Activated B cell treated with CpG ODN at 0.5 μM for 24 hours (primary cell): Measurements from ENCODE around the gene VCL. TPM values are rescaled to one million over a fixed set of nuclear protein-coding genes. Genes with fewer than 3 reads are reported as not detected.

Source experiments
- ATAC-seq: fragments of 200-7000 bp; cut with Tn5 transposase; one replicate; pipeline ENCODE4 v1.10.0; 2021; ENCODE audit warnings: low read depth, mild to moderate bottlenecking, moderate library complexity
- CTCF ChIA-PET: fragments of 350-600 bp; sonication (Branson Sonifier 250); formaldehyde crosslinking; loops from one replicate; lab custom pipeline; 2021; ENCODE audit warnings: antibody characterized with exemption; lab: Charles Lee
- POLR2A ChIA-PET: fragments of 350-600 bp; sonication (Branson Sonifier 250); formaldehyde crosslinking; loops from one replicate; lab custom pipeline; 2021; ENCODE audit warnings: antibody characterized with exemption; lab: Charles Lee
- DNase-seq: peaks from one replicate; pipeline ENCODE4 v3.0.0; 2022
- H3K27ac Mint-ChIP-seq: one replicate; pipeline ENCODE4 v1.8.0; 2020; ENCODE audit warnings: mixed read lengths
- H3K27me3 Mint-ChIP-seq: one replicate; pipeline ENCODE4 v1.8.0; 2021; ENCODE audit warnings: mixed read lengths
- H3K36me3 Mint-ChIP-seq: one replicate; pipeline ENCODE4 v1.8.0; 2021; ENCODE audit warnings: low read depth, mixed read lengths
- H3K4me1 Mint-ChIP-seq: one replicate; pipeline ENCODE4 v1.8.0; 2021; ENCODE audit warnings: mixed read lengths
- H3K4me3 Mint-ChIP-seq: one replicate; pipeline ENCODE4 v1.8.0; 2020; ENCODE audit warnings: mild to moderate bottlenecking, mixed read lengths
- H3K9me3 Mint-ChIP-seq: one replicate; pipeline ENCODE4 v1.8.0; 2020; ENCODE audit warnings: mixed read lengths
- CTCF ChIP-seq: fragments of 200-600 bp; IDR thresholded peaks from one replicate; pipeline ENCODE4 v1.8.0; 2022; ENCODE audit warnings: antibody characterized with exemption, mild to moderate bottlenecking
- intact Hi-C: fragments of 100-400 bp; cut with micrococcal nuclease; formaldehyde crosslinking; loops from one replicate; pipeline ENCODE4 v1.15.1; 2024
- total RNA-seq: library from RNA; stranded (reverse); gene quantifications from 2 replicates; pipeline ENCODE4 v1.2.3, GENCODE V29; 2022

The VCL gene
- total RNA-seq, 1 donor from 2014 or later, result 21.3 TPM

GRCh38 chr10:73979141-73979808 is 18.6 kb upstream of the VCL start:
- H3K4me3 Mint-ChIP-seq, result no peak overlapping the region
- H3K36me3 Mint-ChIP-seq, result no peaks in the 10 kb centered on the region
- H3K4me1 Mint-ChIP-seq, result peaks cover 30% of the 10 kb centered on the region
- intact Hi-C loops, result loop anchor here (1.0 kb wide), 1 partner anchor 21 kb away; no protein-coding TSS in a partner anchor
- POLR2A ChIA-PET, result interaction anchor here (0.6 to 1.3 kb wide), 6 partner anchors 12 to 1286 kb away, joined by 3 to 10 read pairs (median 4); partner anchors contain the start of gene VCL
- DNase-seq (no peak), ATAC-seq (no peak)
- H3K27me3 Mint-ChIP-seq, result no peaks in the 10 kb centered on the region
- no peak for TF ChIP-seq CTCF
- H3K27ac Mint-ChIP-seq, result peak overlapping the region; percentile 18
- CTCF ChIA-PET, result no interaction called here
- H3K9me3 Mint-ChIP-seq, result no peaks in the 10 kb centered on the region

DNA sequence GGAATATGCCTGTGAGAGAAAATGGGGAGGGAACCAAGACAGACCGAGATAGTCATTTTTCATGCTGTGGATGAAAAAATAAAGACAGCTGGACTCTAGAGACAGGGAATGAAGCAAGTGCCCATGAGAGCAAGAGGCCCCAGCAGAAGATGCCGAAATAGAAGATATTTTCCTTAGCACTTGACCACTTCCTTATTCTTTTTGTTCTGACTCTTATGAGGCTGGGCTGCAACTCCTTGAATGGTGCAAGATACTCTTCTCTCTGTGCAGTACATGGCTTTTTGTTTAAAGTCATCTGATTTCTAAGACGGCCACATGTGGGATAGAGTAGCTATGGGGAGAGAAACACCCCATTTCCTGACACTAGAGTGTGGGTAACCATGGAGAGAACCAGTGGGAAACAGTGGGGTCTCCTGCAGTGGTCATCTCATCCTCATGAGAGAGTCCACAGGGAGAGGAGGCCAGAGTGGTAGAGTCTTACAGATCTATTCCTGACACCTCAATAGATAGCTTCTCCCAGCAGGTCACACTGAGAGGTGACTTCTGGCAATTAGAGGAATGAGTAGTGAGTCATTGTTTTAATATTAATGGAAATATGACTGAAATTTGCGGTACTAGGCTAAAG is 18.0 kb upstream of the VCL start:
- POLR2A ChIA-PET, result no interaction called here
- peak; percentile 25 for ATAC-seq
- intact Hi-C loops, result loop anchor here (1.0 kb wide), 1 partner anchor 22 kb away; no protein-coding TSS in a partner anchor

DNA sequence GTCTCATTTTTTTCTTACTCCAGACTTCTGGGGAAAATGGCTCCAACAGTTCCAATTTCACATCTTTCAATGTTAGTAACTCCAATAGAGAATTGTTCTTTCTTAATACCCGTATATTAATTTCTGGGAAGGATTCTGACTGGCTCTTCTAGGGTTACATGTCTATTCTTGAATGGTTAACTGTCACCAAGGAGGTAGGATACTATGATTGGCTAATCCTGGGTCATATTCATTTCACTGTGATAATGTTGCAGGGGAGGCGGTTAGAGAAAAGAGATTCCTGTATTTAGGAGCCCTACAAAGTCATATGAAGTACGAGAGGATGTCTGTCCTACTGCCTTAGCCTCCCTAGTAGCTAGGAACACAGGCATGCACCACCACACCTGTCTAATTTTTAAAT is 16.1 kb upstream of the VCL start:
- peaks cover 26% of the 10 kb centered on the region for H3K4me1 Mint-ChIP-seq
- no peaks in the 10 kb centered on the region for H3K36me3 Mint-ChIP-seq
- no peaks in the 10 kb centered on the region for H3K27me3 Mint-ChIP-seq

More for the DNA sequence above, 18.0 kb upstream of the VCL start:
- Mint-ChIP-seq H3K27ac (peak overlapping the region; percentile 14), H3K9me3 (no peaks in the 10 kb centered on the region), H3K4me3 (no peak overlapping the region), H3K36me3 (no peaks in the 10 kb centered on the region), H3K4me1 (peaks cover 27% of the 10 kb centered on the region), H3K27me3 (no peaks in the 10 kb centered on the region)
- CTCF ChIA-PET, result no interaction called here
- no peak for TF ChIP-seq CTCF
- no peak for DNase-seq

DNA sequence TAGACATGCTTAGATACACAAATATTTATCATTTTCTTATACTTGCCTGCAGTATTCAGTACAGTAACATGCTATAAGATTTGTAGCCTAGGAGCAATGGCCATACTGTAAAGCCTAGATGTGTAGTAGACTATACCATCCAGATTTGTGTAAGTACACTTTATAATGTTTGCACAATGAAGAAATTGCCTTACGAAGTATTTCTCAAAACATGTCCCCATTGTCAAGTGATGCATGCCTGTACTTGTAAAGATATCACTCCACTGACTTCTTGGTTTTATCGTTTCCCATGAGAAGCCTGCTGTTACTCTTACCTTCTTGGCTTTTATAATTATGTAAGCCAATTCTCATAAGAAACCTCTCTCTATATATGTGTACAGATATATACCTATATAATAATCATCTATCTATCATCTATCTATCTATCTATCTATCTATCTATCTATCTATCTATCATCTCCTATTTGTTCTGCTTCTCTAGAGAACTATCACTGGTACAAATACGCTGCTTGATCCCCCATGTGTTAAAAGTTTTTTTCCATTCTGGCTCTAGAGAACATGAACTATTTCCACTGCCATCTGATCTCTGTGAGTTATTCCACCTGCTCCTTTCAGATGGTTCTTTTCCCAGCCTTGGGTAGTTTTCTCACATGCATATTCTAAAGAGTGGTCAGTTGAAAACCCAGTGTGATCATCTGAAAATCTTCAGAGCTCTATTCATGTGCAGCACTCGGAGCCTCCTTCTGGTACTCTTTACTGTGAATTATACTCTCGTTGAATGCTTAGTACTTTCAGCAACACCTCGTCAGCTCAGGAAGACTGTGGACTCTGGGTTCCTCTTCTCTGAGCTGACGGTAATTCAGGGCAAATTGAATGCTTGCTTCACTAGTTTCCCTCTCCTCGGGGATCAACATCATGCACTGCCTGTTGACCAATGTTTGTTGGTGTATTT is 14.5 kb upstream of the VCL start:
- POLR2A ChIA-PET, result interaction anchor here (1.1 to 1.5 kb wide), 2 partner anchors 9 to 14 kb away, joined by 3 read pairs; partner anchors contain the start of gene VCL
- DNase-seq (no peak), ATAC-seq (peak; percentile 62)
- Mint-ChIP-seq H3K9me3 (no peaks in the 10 kb centered on the region), H3K36me3 (no peaks in the 10 kb centered on the region), H3K27ac (no peak overlapping the region), H3K4me3 (peak overlapping the region; percentile 40), H3K27me3 (no peaks in the 10 kb centered on the region), H3K4me1 (peaks cover 26% of the 10 kb centered on the region)
- no peak for TF ChIP-seq CTCF
- CTCF ChIA-PET, result interaction anchor here (1.0 kb wide), 1 partner anchor 23 kb away, joined by 4 read pairs; no protein-coding TSS in a partner anchor
- intact Hi-C loops, result no loop called here

More for the DNA sequence above, 16.1 kb upstream of the VCL start:
- H3K27ac Mint-ChIP-seq, result no peak overlapping the region
- H3K4me3 Mint-ChIP-seq, result no peak overlapping the region
- TF ChIP-seq CTCF, result no peak
- intact Hi-C loops, result no loop called here
- ChIA-PET POLR2A (interaction anchor here (0.6 to 1.0 kb wide), 2 partner anchors 23 to 110 kb away, joined by 4 to 7 read pairs; no protein-coding TSS in a partner anchor), CTCF (interaction anchor here (0.9 kb wide), 1 partner anchor 11 kb away, joined by 3 read pairs; no protein-coding TSS in a partner anchor)
- no peak for ATAC-seq
- no peak for DNase-seq
- no peaks in the 10 kb centered on the region for H3K9me3 Mint-ChIP-seq
